ENCODE measurements around the gene LDB1. TPM values are rescaled to one million over a fixed set of nuclear protein-coding genes. Genes with fewer than 3 reads are reported as not detected.
A peak's percentile ranks its signal among the peaks of the same experiment; 100 is the strongest.

The LDB1 gene
- total RNA-seq, 8 experiments from 2014 or later, result 36.7 to 132 (median 85.4) TPM

DNA sequence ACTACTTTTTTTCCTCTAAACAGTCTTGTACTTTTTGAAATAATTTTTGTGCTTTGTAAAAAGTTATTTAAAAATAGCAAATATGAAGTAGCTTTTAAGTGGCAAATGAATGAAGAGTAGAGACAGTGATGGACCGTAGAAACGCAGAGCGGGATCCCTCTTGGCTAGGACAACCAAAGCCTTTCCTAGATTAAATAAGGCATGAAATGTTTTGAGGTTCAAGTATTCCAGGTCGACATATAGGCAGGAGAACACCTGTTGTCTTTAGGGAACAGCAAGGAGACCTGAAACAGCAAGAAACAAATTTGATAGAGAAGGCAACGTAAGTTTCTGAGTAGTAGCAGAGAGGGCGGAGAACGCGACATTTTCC, 12.0 kb upstream of the LDB1 start:
- no peak for ATAC-seq (replicated peaks in 6 of 8)
- in situ Hi-C loops (cut with MboI; ENCODE audit: low pct_unique_long_range_greater_than_20kb in 2 of 9, low sequenced_read_pairs in 9 of 9, unreplicated experiment in 9 of 9), result no loop called here
- Histone ChIP-seq H3K4me3 (peak overlapping the region; percentile 73 to 92 (median 80)), H3K4me1 (replicated peaks in 1 of 2) (peaks cover 7 to 8% of the 10 kb centered on the region in 2 donors), H3K27ac (no peak overlapping the region)
- WGBS, 10 experiments, result 17 to 69% (median 40%) methylated on average over 4 to 8 of the region's 8 CpGs; no CpG with 5 or more reads in 1 of the 10 experiments

DNA sequence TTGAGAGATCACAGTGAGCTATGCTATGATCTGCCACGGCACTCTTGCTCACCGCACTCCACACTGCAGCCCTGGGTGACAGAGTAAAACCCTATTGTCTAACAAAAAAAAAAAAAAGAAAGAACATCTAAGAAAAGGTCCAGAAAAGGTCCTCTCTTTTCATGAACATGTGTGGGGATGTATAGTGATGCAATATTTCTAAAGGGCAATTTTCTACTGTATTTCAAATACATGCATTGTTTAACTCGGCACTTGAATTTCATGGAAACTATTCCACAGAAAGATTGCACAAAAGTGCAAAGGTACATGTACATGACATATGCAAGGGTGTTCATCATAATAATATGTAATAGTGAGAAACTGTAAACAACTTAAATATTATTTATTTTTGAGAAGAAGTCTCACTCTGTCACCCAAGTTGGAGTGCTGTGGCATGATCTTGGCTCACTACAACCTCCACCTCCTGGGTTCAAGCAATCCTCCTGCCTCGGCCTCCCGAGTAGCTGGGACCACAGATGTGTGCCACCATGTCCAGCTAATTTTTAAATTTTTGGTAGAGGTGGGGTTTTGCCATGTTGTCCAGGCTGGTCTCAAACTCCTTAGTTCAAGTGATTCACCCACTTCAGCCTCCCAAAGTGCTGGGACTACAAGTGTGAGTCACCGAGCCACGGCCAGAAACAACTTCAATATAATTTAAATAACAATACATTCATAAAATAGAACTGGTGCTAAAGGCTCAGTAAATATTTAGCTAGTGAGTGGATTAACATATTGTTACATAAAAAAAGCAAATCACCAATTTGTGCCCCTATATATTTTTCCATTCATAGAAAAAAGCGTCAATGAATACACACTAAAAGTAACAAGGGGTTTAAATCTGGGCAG, 11.4 kb upstream of the LDB1 start:
- ATAC-seq (replicated peaks in 6 of 8), result no peak
- in situ Hi-C loops (cut with MboI; ENCODE audit: low pct_unique_long_range_greater_than_20kb in 2 of 9, low sequenced_read_pairs in 9 of 9, unreplicated experiment in 9 of 9), result no loop called here
- 53 to 100% (median 83%) methylated on average over 1 to 7 of the region's 8 CpGs; no CpG with 5 or more reads in 1 of the 10 experiments for WGBS, 10 experiments
- Histone ChIP-seq H3K4me3 (no peak overlapping the region), H3K27ac (no peak overlapping the region), H3K4me1 (replicated peaks in 1 of 2) (peaks cover 7 to 8% of the 10 kb centered on the region in 2 donors)

DNA sequence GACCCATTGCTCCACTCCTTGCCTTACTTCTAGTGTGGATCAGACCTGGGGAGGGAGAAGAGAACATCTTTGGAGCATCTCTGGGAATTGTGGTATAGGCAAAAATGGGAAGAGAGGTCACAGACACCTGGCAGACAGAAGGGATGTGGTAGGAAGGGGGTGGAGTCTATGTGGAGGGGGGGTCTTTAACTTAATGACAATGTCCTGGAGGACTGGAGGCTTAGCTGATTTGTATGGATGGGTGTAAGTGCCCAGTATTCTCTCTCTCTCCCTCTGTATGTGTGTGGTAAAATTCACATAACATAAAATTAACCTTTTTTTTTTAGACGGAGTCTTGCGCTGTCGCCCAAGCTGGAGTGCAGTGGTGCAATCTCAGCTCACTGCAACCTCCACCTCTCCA, 3.1 kb upstream of the LDB1 start:
- WGBS, 10 experiments, result 100% methylated on average over 1 to 3 of the region's 3 CpGs; no CpG with 5 or more reads in 6 of the 10 experiments
- in situ Hi-C loops (cut with MboI; ENCODE audit: low pct_unique_long_range_greater_than_20kb in 2 of 9, low sequenced_read_pairs in 9 of 9, unreplicated experiment in 9 of 9), result no loop called here
- peaks cover 14 to 17% of the 10 kb centered on the region in 2 donors for H3K4me1 ChIP-seq (replicated peaks in 1 of 2)
- no peak for ATAC-seq (replicated peaks in 6 of 8)
- no peak overlapping the region for H3K4me3 ChIP-seq
- no peak overlapping the region for H3K27ac ChIP-seq

DNA sequence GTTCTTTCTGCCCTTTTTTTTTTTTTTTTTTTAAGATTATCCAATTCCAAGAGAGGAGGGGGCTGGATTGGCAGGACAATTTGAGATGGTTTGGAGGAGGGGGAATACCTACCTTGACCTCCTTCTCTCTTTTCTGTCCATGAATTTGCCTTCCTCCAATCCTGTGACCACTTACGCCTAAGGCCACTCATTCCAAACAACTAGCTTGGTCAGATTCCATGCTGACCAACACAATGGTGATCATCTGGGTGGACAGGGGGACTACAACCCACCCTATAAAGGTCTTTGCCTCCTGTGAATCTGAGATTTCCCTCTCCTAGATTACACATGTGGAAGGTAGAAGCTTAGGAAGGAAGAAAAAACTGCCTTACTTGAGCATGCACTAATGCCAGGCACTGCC, 2.3 kb upstream of the LDB1 start:
- 100% methylated on average over 1 of the region's 1 CpG; no CpG with 5 or more reads in 4 of the 10 experiments for WGBS, 10 experiments
- Histone ChIP-seq H3K4me1 (replicated peaks in 1 of 2) (peaks cover 18 to 21% of the 10 kb centered on the region in 2 donors), H3K27ac (peak overlapping the region in 1 of 2 donors; percentile 94), H3K4me3 (no peak overlapping the region)
- no peak for ATAC-seq (replicated peaks in 6 of 8)
- in situ Hi-C loops (cut with MboI; ENCODE audit: low pct_unique_long_range_greater_than_20kb in 2 of 9, low sequenced_read_pairs in 9 of 9, unreplicated experiment in 9 of 9), result no loop called here

DNA sequence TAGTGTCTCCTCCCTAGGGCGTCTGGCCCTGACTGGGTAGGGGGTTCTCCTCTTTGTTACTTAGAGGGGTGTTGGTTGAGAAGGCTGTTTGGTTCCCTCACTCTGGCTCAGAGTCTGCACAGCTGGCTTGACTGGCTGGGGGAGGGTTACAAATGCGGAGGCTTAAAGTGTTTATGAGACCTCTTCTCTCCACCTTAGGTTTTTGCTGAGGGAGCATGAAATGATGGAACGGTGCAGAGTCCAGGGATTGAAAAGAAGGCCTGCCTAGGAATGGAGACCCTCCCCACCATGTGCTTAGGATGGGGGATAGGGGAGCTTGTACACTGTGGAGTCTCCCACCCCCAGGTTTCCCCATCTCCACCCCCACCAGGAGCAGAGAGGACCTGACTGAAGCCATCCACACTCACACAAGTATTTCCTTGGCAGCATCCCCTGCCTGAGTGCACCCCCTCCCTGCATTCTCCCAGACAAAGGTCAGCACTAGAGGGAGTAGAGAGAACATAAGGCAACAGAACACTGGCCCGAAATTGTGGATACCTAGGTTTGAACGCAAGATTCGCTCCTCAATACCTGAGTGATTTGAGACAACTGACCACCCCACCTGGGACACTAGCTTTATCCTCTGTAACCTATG, 1.7 kb upstream of the LDB1 start:
- 50 to 80% (median 74%) methylated on average over 1 to 4 of the region's 6 CpGs; no CpG with 5 or more reads in 6 of the 10 experiments for WGBS, 10 experiments
- H3K27ac ChIP-seq, result peak overlapping the region; percentile 94
- ATAC-seq (replicated peaks in 6 of 8), result no peak
- H3K4me1 ChIP-seq (replicated peaks in 1 of 2), result peaks cover 21 to 24% of the 10 kb centered on the region in 2 donors
- in situ Hi-C loops (cut with MboI; ENCODE audit: low pct_unique_long_range_greater_than_20kb in 2 of 9, low sequenced_read_pairs in 9 of 9, unreplicated experiment in 9 of 9), result no loop called here
- peak overlapping the region; percentile 47 to 73 (median 53) for H3K4me3 ChIP-seq

DNA sequence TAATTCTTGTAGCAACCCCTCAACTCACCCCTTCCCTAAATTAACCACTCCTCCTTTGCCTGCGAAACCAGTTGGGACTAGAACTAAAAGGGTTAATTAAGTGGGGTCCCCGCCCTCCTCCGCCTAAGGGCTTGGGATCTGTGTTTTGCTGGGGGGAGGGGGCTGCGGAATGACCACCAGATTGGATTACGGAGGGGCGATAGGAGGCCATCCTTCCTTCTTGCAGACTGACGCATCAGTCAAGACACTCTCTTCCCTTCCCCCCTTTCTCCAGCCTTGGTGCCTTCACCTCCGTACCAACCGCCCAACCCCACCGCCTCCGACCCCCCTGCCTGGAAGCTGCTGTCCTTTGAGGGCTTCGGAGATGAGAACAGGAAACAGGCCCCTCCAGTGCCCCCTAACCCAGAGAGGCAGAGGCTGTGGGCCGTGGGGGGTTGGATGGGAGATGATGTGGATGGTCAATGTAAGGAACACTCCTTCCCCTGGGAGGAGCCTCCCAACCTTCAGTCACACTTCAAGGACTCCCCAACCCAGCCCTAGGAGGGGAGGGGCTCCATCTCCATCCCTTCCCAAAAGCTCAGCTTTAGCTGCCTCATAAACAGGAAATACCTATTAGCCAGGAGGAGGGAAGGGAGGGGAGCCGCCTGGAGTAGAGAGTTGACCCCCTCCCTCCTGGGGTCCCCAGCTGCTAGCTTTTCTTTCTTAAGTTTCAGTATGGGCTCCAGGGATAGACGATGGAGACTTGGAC, 997 bp upstream of the LDB1 start:
- Histone ChIP-seq H3K27ac (peak overlapping the region; percentile 94), H3K4me1 (replicated peaks in 1 of 2) (peaks cover 26 to 31% of the 10 kb centered on the region in 2 donors), H3K4me3 (peak overlapping the region; percentile 47 to 73 (median 53))
- ATAC-seq (replicated peaks in 6 of 8), result peak in 7 of 8 experiments; percentile 2 to 24 (median 10)
- 0 to 5% (median 0%) methylated on average over 2 to 8 of the region's 15 CpGs; no CpG with 5 or more reads in 4 of the 10 experiments for WGBS, 10 experiments
- in situ Hi-C loops (cut with MboI; ENCODE audit: low pct_unique_long_range_greater_than_20kb in 2 of 9, low sequenced_read_pairs in 9 of 9, unreplicated experiment in 9 of 9), result no loop called here

DNA sequence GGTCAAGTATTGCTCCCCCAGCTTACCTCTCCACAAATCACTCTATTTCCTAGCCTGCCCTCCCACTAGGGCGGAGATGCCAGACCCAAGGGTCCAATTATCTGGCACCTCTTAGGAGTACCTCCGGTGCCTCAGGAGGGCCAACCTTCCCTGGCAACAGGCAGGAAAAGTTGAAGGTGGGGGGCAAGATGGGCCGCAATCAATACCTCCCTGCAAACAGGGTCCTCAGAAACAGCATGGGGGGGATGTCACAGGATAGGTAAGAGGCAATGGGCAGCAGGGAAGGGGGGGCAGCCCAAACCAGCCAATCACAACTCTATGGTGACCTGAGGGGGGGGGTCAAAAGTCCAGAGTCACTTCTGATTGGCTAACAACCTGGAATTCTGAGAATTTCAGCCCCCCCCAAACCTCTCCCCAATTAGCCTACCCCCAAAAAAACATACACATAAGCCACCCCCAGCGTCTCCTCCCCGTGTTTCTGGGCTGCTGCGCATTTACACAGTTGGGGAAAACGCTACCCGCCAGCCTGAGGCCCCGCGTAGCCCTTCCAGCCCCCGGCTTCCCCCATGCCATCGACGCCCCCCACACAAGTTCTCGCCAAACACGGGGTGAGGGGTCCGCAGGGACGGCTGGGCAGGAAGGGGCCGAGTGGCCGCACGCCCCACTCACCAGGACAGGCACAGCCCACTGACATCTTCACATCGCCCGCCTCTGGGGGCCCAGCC, 589 bp downstream of the LDB1 start:
- Histone ChIP-seq H3K4me1 (replicated peaks in 1 of 2) (peaks cover 37 to 42% of the 10 kb centered on the region in 2 donors), H3K4me3 (peak overlapping the region; percentile 47 to 73 (median 53)), H3K27ac (peak overlapping the region; percentile 94)
- WGBS, 10 experiments, result 0% methylated on average over 1 to 2 of the region's 22 CpGs; no CpG with 5 or more reads in 8 of the 10 experiments
- peak in 3 of 8 experiments; percentile 4 to 19 (median 12) for ATAC-seq (replicated peaks in 6 of 8)
- in situ Hi-C loops (cut with MboI; ENCODE audit: low pct_unique_long_range_greater_than_20kb in 2 of 9, low sequenced_read_pairs in 9 of 9, unreplicated experiment in 9 of 9), result no loop called here

DNA sequence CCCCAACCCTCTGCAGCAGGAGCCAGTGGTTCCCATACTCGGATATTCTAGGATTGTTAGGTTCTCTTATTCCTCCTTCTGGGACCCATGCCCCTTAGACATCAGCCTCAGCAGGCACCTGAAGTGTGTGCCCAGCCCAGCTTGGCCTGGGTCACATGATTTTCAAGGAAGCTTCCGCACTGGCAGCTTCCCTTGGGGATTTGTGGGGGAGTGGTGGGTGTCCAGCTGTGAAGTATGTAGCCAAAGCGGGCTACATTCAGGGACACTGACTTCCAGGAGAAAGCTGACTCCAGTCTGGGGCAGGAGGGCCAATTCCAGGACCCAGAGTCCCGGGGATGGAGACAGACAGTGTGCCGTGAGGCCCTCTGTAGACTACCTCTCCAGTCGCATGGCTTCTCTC, 1.3 kb downstream of the LDB1 start:
- Histone ChIP-seq H3K27ac (peak overlapping the region; percentile 91 to 93), H3K4me3 (peak overlapping the region; percentile 47 to 73 (median 53)), H3K4me1 (replicated peaks in 1 of 2) (peaks cover 37 to 42% of the 10 kb centered on the region in 2 donors)
- in situ Hi-C loops (cut with MboI; ENCODE audit: low pct_unique_long_range_greater_than_20kb in 2 of 9, low sequenced_read_pairs in 9 of 9, unreplicated experiment in 9 of 9), result no loop called here
- 0 to 4% (median 0%) methylated on average over 1 to 3 of the region's 6 CpGs; no CpG with 5 or more reads in 7 of the 10 experiments for WGBS, 10 experiments
- no peak for ATAC-seq (replicated peaks in 6 of 8)

DNA sequence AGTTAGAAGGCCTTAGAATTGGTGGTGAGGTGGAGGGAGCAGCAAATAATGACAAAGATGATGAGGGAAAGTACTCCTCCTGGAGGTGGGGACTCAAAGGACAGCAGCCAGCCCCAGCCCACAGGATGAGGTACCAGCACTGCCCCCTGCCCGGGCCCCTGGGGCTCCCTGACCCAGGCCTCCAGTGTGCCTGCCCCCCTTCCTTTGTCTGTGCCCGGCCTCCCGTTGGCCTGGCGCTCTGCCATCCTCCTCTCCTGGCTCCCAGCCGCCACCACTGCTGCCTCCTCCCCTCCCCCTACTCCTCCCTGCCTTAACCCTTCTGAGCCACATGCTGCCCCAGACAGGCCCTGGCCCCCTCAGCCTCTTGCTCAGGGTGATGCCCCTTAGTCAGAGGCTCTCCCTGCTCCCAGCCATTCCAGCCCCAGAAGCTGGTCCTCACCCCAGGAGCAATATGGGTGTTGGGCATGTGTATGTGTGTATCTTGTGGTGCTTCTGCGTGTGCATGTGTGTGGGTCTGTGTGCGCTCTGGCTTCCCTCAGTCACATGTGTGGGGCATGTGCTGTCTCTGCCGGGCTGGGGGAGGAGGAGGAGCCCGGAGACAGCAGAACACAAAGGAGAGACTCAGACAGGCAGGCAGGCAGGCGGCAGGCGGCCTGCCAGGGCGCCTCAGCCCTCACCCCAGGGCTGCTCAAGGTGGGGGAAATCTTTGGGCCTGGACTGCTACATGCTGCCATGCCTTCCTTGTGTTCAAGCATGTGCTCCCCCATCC, 2.6 kb downstream of the LDB1 start:
- in situ Hi-C loops (cut with MboI; ENCODE audit: low pct_unique_long_range_greater_than_20kb in 2 of 9, low sequenced_read_pairs in 9 of 9, unreplicated experiment in 9 of 9), result no loop called here
- Histone ChIP-seq H3K4me1 (replicated peaks in 1 of 2) (peaks cover 46 to 52% of the 10 kb centered on the region in 2 donors), H3K4me3 (peak overlapping the region; percentile 47 to 73 (median 53)), H3K27ac (peak overlapping the region; percentile 91 to 93)
- peak; percentile 3 to 54 (median 48) for ATAC-seq (replicated peaks in 6 of 8)
- 0 to 37% (median 20%) methylated on average over 1 to 4 of the region's 12 CpGs; no CpG with 5 or more reads in 7 of the 10 experiments for WGBS, 10 experiments

DNA sequence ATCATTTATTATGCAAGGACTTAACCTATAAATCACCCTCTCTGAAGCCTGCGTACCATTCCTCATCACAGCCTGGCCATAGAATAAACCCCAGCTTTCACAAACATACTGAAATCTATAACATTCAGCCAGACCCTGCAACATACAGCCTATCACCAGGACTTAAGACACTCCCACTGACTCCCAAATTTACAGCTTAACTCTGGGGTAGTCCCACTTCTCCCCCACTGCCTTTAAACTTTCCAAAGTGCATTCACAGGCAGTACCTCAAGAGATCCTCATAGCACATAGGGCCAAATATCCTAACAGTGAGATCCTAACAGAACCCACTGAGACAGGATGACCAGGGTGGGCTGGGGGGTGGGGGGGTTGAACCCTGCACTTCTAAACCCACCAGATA, 3.5 kb downstream of the LDB1 start:
- WGBS, 10 experiments, result 80 to 100% (median 86%) methylated on average over 1 of the region's 1 CpG; no CpG with 5 or more reads in 4 of the 10 experiments
- H3K4me1 ChIP-seq (replicated peaks in 1 of 2), result peaks cover 45 to 48% of the 10 kb centered on the region in 2 donors
- H3K4me3 ChIP-seq, result peak overlapping the region; percentile 47 to 73 (median 53)
- H3K27ac ChIP-seq, result peak overlapping the region; percentile 91 to 93
- ATAC-seq (replicated peaks in 6 of 8), result no peak
- in situ Hi-C loops (cut with MboI; ENCODE audit: low pct_unique_long_range_greater_than_20kb in 2 of 9, low sequenced_read_pairs in 9 of 9, unreplicated experiment in 9 of 9), result no loop called here

DNA sequence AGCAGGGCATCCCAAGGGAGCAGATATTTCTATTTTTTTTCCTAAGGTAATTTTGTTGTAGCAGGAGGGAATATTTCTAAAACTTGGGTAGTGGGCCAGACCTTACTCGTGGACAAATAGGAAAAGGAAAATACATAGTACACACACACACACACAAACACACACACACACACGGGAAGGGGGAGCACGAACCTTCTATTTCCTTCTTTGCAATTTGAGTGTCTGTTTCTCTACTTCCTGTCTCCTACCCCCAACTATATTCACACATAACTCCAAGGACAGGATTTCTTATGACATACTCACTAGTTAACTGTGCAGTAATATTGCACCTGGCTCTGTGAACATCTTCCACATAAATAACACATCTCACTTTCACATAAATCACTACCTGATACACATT, 4.4 kb downstream of the LDB1 start:
- peak overlapping the region in 4 of 5 donors; percentile 53 to 79 (median 76) for H3K4me3 ChIP-seq
- H3K4me1 ChIP-seq (replicated peaks in 1 of 2), result peaks cover 40 to 42% of the 10 kb centered on the region in 2 donors
- no peak for ATAC-seq (replicated peaks in 6 of 8)
- WGBS, 10 experiments, result 20 to 83% (median 43%) methylated on average over 1 to 3 of the region's 3 CpGs; no CpG with 5 or more reads in 1 of the 10 experiments
- peak overlapping the region; percentile 95 for H3K27ac ChIP-seq
- in situ Hi-C loops (cut with MboI; ENCODE audit: low pct_unique_long_range_greater_than_20kb in 2 of 9, low sequenced_read_pairs in 9 of 9, unreplicated experiment in 9 of 9), result no loop called here

Data from motor neuron (in vitro differentiated cells).